Left kidney (tissue), 2 donors: ENCODE measurements around the gene LGALS1. TPM values are rescaled to one million over a fixed set of nuclear protein-coding genes. Genes with fewer than 3 reads are reported as not detected.
"Not testable (repeated sequence)": the region's sequence is repeated elsewhere in the genome, so short reads cannot be mapped to it uniquely, and the experiment has no call there.

ENCODE experiments used
- DNase-seq: peaks from one replicate; pipeline ENCODE4 v3.0.0-alpha.2; 2013
- polyA plus RNA-seq: library from polyadenylated mRNA; unstranded; fragments of 120-200 nt; gene quantifications from one replicate; pipeline ENCODE4 v1.2.1, GENCODE V29; 2013; ENCODE audit not compliant: insufficient read length

The LGALS1 gene
- polyA plus RNA-seq, 1 donor, result 326 TPM

DNA sequence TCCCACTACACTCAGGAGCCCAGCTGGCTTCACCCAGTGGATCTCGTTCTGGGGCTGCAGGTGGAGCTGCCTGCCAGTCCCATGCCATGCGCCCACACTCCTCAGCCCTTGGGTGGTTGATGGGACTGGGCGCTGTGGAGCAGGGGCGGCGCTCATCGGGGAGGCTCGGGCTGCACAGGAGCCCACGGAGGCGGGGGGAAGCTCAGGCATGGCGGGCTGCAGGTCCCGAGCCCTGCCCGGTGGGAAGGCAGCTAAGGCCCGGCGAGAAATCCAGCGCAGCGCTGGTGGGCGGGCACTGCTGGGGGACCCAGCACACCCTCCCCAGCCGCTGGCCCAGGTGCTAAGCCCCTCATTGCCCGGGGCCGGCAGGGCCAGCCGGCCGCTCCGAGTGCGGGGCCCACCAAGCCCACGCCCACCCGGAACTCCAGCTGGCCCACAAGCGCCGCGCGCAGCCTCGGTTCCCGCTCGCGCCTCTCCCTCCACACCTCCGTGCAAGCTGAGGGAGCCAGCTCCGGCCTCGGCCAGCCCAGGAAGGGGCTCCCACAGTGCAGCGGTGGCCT, 42.4 kb downstream of the LGALS1 start:
- DNase-seq, result not testable (repeated sequence)

- no peak for DNase-seq
Measured at GRCh38 chr22:37725551-37726240, 50.3 kb downstream of the LGALS1 start.

DNA sequence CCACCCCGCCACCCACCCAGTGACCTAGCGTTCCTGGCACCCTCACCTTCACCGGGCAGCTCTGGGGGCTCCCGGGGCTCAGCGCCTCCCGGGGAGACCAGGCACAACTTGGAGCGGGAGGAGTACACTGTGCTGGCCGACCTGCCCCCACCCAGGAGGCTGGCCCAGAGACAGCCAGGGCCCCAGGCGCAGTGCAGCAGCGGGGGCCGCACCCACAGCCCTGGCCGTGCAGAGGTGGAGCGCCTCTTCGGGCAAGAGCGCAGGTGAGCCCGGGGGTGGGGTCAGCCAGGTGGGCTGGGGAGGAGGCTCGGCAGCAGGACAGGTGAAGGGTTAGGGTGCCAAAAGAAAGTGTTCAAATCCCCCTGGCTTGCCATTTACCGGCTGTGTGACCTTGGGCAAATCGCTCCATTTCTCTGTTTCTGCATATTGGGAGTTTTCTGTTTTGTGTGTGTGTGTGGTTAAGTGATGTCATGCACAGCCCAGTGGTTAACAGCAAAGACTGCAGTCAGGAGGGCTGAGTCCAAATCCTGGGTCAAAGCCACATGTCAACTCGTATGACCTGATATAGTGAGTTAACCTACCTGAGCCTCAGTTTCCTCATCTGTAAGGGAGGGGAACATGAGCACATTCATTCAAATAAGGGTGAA, 50.9 kb downstream of the LGALS1 start:
- no peak for DNase-seq

GRCh38 chr22:37728620-37729019, 53.2 kb downstream of the LGALS1 start:
- DNase-seq, result no peak

Other genes with a start within 250 kb of the LGALS1 start
- gene ELFN2, start 248.2 kb upstream of the LGALS1 start, polyA plus RNA-seq, result 1.1 TPM
- 9.7 TPM for gene MFNG, start 189.3 kb upstream of the LGALS1 start, polyA plus RNA-seq
- 20.3 TPM for gene CARD10, start 156.2 kb upstream of the LGALS1 start, polyA plus RNA-seq
- 30.8 TPM for gene CDC42EP1, start 115.2 kb upstream of the LGALS1 start, polyA plus RNA-seq
- 34.6 TPM for gene LGALS2, start 95.5 kb upstream of the LGALS1 start, polyA plus RNA-seq
- gene GGA1, start 66.8 kb upstream of the LGALS1 start, polyA plus RNA-seq, result 69.4 TPM
- 27.1 TPM for gene SH3BP1, start 36.0 kb upstream of the LGALS1 start, polyA plus RNA-seq
- 15.4 TPM for gene PDXP, start 16.9 kb upstream of the LGALS1 start, polyA plus RNA-seq
- gene NOL12, start 10.7 kb downstream of the LGALS1 start, polyA plus RNA-seq, result 19.9 TPM
- gene TRIOBP, start 21.4 kb downstream of the LGALS1 start, polyA plus RNA-seq, result 62.9 TPM
- gene GCAT, start 132.3 kb downstream of the LGALS1 start, polyA plus RNA-seq, result 13.5 TPM
- gene GALR3, start 147.7 kb downstream of the LGALS1 start, polyA plus RNA-seq, result not detected
- gene ANKRD54, start 168.7 kb downstream of the LGALS1 start, polyA plus RNA-seq, result 27.8 TPM
- 1,085 TPM for gene EIF3L, start 173.8 kb downstream of the LGALS1 start, polyA plus RNA-seq
- gene MICALL1, start 230.7 kb downstream of the LGALS1 start, polyA plus RNA-seq, result 26.2 TPM